ENCODE data around the gene OTUD1.

OTUD1 gene

GRCh38 chr10:23461557-23461956, 22.7 kb downstream of the OTUD1 start:
- H3K4me1 Mint-ChIP-seq (ENCODE audit: low read depth) = no peaks in the 10 kb centered on the region

GRCh38 chr10:23467012-23467411, 28.1 kb downstream of the OTUD1 start:
- Mint-ChIP-seq H3K27ac (no peak overlapping the region), H3K4me3 (no peak overlapping the region), H3K4me1 (ENCODE audit: low read depth) (no peaks in the 10 kb centered on the region), H3K9me3 (no peaks in the 10 kb centered on the region), H3K27me3 (ENCODE audit: low read depth) (peaks cover 23% of the 10 kb centered on the region), H3K36me3 (ENCODE audit: low read depth) (no peaks in the 10 kb centered on the region)
- DNase-seq (ENCODE audit: low spot score) = no peak

More at GRCh38 chr10:23461557-23461956, 22.7 kb downstream of the OTUD1 start:
- no peak for DNase-seq (ENCODE audit: low spot score)
- peaks cover 6% of the 10 kb centered on the region for H3K27me3 Mint-ChIP-seq (ENCODE audit: low read depth)
- H3K36me3 Mint-ChIP-seq (ENCODE audit: low read depth) = no peaks in the 10 kb centered on the region
- no peaks in the 10 kb centered on the region for H3K9me3 Mint-ChIP-seq
- H3K27ac Mint-ChIP-seq = no peak overlapping the region
- H3K4me3 Mint-ChIP-seq = no peak overlapping the region

- Mint-ChIP-seq H3K4me1 (ENCODE audit: low read depth) (no peaks in the 10 kb centered on the region), H3K36me3 (ENCODE audit: low read depth) (no peaks in the 10 kb centered on the region), H3K27me3 (ENCODE audit: low read depth) (peaks cover 20% of the 10 kb centered on the region), H3K4me3 (no peak overlapping the region), H3K27ac (no peak overlapping the region), H3K9me3 (no peaks in the 10 kb centered on the region)
- no peak for DNase-seq (ENCODE audit: low spot score)
Measured at GRCh38 chr10:23467548-23467947, 28.7 kb downstream of the OTUD1 start.

GRCh38 chr10:23469596-23470237, 30.8 kb downstream of the OTUD1 start:
- Mint-ChIP-seq H3K4me1 (ENCODE audit: low read depth) (peaks cover 1% of the 10 kb centered on the region), H3K27ac (no peak overlapping the region), H3K36me3 (ENCODE audit: low read depth) (no peaks in the 10 kb centered on the region), H3K9me3 (no peaks in the 10 kb centered on the region), H3K27me3 (ENCODE audit: low read depth) (peaks cover 20% of the 10 kb centered on the region), H3K4me3 (no peak overlapping the region)
- no peak for DNase-seq (ENCODE audit: low spot score)

GRCh38 chr10:23472181-23472580, 33.3 kb downstream of the OTUD1 start:
- no peaks in the 10 kb centered on the region for H3K36me3 Mint-ChIP-seq (ENCODE audit: low read depth)
- H3K4me1 Mint-ChIP-seq (ENCODE audit: low read depth) = peaks cover 1% of the 10 kb centered on the region
- H3K4me3 Mint-ChIP-seq = no peak overlapping the region
- no peak overlapping the region for H3K27ac Mint-ChIP-seq
- H3K9me3 Mint-ChIP-seq = no peaks in the 10 kb centered on the region
- no peak for DNase-seq (ENCODE audit: low spot score)
- H3K27me3 Mint-ChIP-seq (ENCODE audit: low read depth) = peaks cover 19% of the 10 kb centered on the region

- Mint-ChIP-seq H3K27me3 (ENCODE audit: low read depth) (peaks cover 16% of the 10 kb centered on the region), H3K36me3 (ENCODE audit: low read depth) (no peaks in the 10 kb centered on the region), H3K27ac (no peak overlapping the region), H3K4me1 (ENCODE audit: low read depth) (peaks cover 1% of the 10 kb centered on the region), H3K4me3 (no peak overlapping the region), H3K9me3 (no peaks in the 10 kb centered on the region)
- DNase-seq (ENCODE audit: low spot score) = no peak
Measured at GRCh38 chr10:23474081-23474480, 35.2 kb downstream of the OTUD1 start.

GRCh38 chr10:23474626-23475025, 35.8 kb downstream of the OTUD1 start:
- no peak for DNase-seq (ENCODE audit: low spot score)
- no peaks in the 10 kb centered on the region for H3K36me3 Mint-ChIP-seq (ENCODE audit: low read depth)
- H3K9me3 Mint-ChIP-seq = no peaks in the 10 kb centered on the region
- H3K27me3 Mint-ChIP-seq (ENCODE audit: low read depth) = peaks cover 16% of the 10 kb centered on the region
- peaks cover 1% of the 10 kb centered on the region for H3K4me1 Mint-ChIP-seq (ENCODE audit: low read depth)
- H3K4me3 Mint-ChIP-seq = no peak overlapping the region
- H3K27ac Mint-ChIP-seq = no peak overlapping the region

- H3K27ac Mint-ChIP-seq = no peak overlapping the region
- no peak overlapping the region for H3K4me3 Mint-ChIP-seq
- DNase-seq (ENCODE audit: low spot score) = no peak
- no peaks in the 10 kb centered on the region for H3K36me3 Mint-ChIP-seq (ENCODE audit: low read depth)
- H3K9me3 Mint-ChIP-seq = no peaks in the 10 kb centered on the region
- H3K27me3 Mint-ChIP-seq (ENCODE audit: low read depth) = peaks cover 13% of the 10 kb centered on the region
- peaks cover under 1% of the 10 kb centered on the region for H3K4me1 Mint-ChIP-seq (ENCODE audit: low read depth)
Measured at GRCh38 chr10:23478570-23478969, 39.7 kb downstream of the OTUD1 start.

- Mint-ChIP-seq H3K4me1 (ENCODE audit: low read depth) (no peaks in the 10 kb centered on the region), H3K4me3 (no peak overlapping the region), H3K27ac (no peak overlapping the region), H3K27me3 (ENCODE audit: low read depth) (peaks cover 13% of the 10 kb centered on the region), H3K9me3 (no peaks in the 10 kb centered on the region), H3K36me3 (ENCODE audit: low read depth) (no peaks in the 10 kb centered on the region)
- DNase-seq (ENCODE audit: low spot score) = no peak
Measured at GRCh38 chr10:23479798-23480473, 41.1 kb downstream of the OTUD1 start.

GRCh38 chr10:23481363-23481961, 42.6 kb downstream of the OTUD1 start:
- Mint-ChIP-seq H3K4me3 (no peak overlapping the region), H3K36me3 (ENCODE audit: low read depth) (no peaks in the 10 kb centered on the region), H3K27me3 (ENCODE audit: low read depth) (peaks cover 11% of the 10 kb centered on the region), H3K9me3 (no peaks in the 10 kb centered on the region), H3K27ac (no peak overlapping the region), H3K4me1 (ENCODE audit: low read depth) (no peaks in the 10 kb centered on the region)
- DNase-seq (ENCODE audit: low spot score) = no peak

- H3K36me3 Mint-ChIP-seq (ENCODE audit: low read depth) = no peaks in the 10 kb centered on the region
- H3K9me3 Mint-ChIP-seq = no peaks in the 10 kb centered on the region
- H3K4me3 Mint-ChIP-seq = no peak overlapping the region
- DNase-seq (ENCODE audit: low spot score) = no peak
- H3K4me1 Mint-ChIP-seq (ENCODE audit: low read depth) = no peaks in the 10 kb centered on the region
- no peak overlapping the region for H3K27ac Mint-ChIP-seq
- H3K27me3 Mint-ChIP-seq (ENCODE audit: low read depth) = peaks cover 2% of the 10 kb centered on the region
Measured at GRCh38 chr10:23490115-23490514, 51.2 kb downstream of the OTUD1 start.
